ENCODE results near the gene ZNF648.
"Not testable (repeated sequence)": the region's sequence is repeated elsewhere in the genome, so short reads cannot be mapped to it uniquely, and the experiment has no call there.

ZNF648 gene

DNA sequence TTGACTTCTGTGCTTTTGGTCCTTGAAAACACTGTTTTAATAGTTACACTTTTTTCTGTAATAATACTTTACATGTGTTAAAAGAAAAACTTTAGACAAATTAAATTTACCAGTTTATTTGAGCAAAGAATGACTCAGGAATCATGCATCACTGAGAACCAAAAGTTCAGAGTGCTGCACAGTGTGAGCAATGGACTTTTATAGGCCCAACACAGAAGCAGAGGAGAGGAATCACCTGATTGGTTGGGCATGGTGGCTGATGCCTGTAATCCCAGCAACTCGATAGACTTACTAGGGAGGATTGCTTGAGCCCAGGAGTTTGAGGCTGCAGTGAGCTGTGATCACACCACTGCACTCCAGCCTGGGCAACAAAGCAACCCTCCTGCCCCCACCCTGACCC, 29.3 kb downstream of the ZNF648 start:
- in situ Hi-C loops (cut with HindIII; ENCODE audit: low sequenced_read_pairs): loop anchor here (5.0 kb wide), 1 partner anchor 55 kb away; no protein-coding TSS in a partner anchor

DNA sequence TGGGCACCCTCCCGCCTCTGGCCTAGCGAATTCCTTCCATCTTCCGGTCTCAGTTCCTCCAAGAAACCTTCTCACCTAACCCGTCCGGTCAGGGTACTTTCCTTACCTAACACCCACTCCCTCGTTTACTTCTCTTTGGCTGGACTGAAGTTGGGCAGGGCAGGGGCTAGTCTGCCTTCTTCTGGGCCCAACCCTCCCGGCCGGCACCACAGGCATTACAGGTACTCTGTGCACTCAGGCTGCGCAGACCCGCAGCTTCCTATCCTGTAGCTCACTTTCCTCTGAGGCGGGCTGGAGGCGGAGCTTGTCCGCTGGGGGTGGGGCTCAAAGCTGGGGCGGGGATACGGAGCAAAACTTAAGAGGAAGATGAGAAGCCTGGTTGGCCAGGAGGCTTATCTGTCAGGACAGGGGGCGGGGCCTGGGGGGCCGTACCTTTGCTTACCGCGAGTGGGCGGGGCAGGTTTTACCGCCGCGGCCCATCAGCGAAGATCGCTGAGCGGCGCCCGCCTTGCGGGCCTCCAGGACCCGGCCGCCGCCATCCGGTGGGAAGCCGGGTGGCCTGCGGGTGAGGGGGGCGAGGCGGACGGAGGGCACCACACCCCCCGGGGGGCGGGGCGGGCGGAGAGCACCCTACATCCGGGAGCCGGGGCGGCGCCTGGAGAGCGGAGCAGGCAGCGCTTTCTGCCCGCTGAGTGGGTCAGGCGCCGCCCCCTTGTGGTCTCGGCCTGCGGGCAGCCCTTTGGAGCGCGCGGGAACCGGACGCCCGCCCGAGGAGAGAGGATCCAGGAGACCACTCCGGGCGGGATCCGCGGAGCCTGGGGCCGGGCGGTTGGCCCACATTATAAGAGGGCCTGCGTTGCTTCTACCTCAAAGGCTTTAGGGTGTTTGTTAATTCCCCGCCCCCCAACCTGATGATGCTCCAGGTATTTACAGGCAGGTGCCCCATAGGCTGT, 31.9 kb downstream of the ZNF648 start:
- in situ Hi-C loops (cut with HindIII; ENCODE audit: low sequenced_read_pairs): loop anchor here (5.0 kb wide), 1 partner anchor 58 kb away; no protein-coding TSS in a partner anchor

DNA sequence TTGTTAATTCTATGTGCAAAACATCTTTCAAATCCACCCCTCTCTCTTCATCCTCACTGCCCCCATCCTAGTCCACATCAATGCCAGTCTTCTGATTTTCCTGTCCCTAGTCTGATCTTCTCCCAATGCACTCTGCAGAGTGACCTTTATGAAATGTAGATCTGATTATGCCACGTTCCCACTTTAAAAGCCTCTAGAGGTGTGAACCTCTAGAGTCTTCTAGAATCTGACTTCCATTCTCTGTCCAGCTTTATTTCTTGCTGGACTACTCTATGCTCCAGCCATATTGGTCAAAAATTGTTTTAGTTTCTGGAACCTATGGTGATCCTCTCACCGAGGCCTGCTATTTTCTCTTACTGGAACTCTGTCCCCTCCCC, 32.5 kb downstream of the ZNF648 start:
- in situ Hi-C loops (cut with HindIII; ENCODE audit: low sequenced_read_pairs): no loop called here

DNA sequence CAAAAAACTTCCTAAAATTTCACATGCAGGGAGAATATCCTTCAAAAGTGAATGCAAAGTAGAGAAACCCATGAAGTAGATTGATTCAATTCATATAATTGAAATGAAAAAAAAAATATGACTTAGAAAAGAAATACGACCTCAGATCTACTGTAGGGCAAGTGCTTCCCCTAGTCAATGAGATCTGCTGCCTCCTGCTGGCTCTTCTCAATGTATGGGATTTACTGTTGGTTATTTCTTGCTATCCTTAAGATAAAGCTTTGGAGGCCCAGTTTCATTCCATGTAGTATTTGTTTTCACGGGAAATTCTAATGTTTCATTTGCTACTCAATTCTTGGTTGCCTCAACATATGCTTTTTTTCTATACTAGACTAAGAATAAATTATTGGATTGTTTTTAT, 46.2 kb downstream of the ZNF648 start:
- in situ Hi-C loops (cut with HindIII; ENCODE audit: low sequenced_read_pairs): no loop called here

DNA sequence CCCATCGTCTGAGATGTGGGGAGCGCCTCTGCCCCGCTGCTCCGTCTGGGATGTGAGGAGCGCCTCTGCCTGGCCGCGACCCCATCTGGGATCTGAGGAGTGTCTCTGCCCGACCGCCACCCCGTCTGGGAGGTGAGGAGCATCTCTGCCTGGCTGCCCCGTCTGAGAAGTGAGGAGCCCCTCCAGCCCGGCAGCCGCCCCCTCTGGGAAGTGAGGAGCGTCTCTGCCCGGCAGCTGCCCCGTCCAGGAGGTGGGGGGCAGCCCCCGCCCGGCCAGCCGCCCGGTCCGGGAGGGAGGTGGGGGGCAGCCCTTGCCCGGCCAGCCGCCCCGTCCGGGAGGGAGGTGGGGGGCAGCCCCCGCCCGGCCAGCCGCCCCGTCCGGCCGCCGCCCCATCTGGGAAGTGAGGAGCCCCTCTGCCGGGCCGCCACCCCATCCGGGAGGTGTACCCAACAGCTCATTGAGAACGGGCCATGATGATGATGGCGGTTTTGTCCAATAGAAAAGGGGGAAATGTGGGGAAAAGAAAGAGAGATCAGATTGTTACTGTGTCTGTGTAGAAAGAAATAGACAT, 50.6 kb downstream of the ZNF648 start:
- in situ Hi-C loops (cut with HindIII; ENCODE audit: low sequenced_read_pairs): not testable (repeated sequence)

DNA sequence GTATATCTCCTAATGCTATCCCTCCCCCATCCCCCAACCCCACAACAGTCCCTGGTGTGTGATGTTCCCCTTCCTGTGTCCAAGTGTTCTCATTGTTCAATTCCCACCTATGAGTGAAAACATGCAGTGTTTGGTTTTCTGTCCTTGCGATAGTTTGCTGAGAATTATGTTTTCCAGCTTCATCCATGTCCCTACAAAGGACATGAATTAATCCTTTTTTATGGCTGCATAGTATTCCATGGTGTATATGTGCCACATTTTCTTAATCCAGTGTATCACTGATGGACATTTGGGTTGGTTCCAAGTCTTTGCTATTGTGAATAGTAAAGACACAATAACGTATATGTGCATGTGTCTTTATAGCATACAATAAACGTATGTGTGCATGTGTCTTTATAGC, 56.1 kb downstream of the ZNF648 start:
- in situ Hi-C loops (cut with HindIII; ENCODE audit: low sequenced_read_pairs): not testable (repeated sequence)

DNA sequence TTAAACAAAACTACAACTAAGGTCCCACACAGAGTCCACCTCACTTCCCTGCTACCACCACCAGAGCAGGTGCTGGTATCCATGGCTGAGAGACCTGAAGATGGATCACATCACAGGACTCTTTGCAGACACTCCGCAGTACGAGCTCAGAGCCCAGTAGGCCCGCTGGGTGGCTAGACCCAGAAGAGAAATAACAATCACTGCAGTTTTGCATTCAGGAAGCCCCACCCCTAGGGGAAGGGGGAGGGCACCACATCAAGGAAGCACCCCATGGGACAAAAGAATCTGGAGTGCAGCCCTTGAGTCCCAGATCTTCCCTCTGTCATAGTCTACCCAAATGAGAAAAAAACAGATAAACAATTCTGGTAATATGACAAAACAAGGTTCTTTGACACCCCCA, 56.9 kb downstream of the ZNF648 start:
- in situ Hi-C loops (cut with HindIII; ENCODE audit: low sequenced_read_pairs): no loop called here

All from DLD1 (cell line).